Measurements from ENCODE around the gene LDLRAD3.
A peak's percentile ranks its signal among the peaks of the same experiment; 100 is the strongest.

The LDLRAD3 gene

GRCh38 chr11:36153551-36153950 is 209.7 kb downstream of the LDLRAD3 start:
- Histone ChIP-seq H3K9ac (ENCODE audit: low read depth, low read length) (no peak overlapping the region), H3K4me2 (ENCODE audit: low read length) (no peak overlapping the region), H3K36me3 (ENCODE audit: insufficient read depth, low read length) (peaks cover 3% of the 10 kb centered on the region), H3K9me3 (replicated peaks; ENCODE audit: low read length) (no peaks in the 10 kb centered on the region), H3K4me1 (ENCODE audit: control insufficient read depth, insufficient read depth, low read length) (peaks cover 50% of the 10 kb centered on the region), H3K27me3 (ENCODE audit: control insufficient read depth, insufficient read depth, low read length) (no peaks in the 10 kb centered on the region), H3K4me3 (ENCODE audit: low read length) (no peak overlapping the region)

GRCh38 chr11:36155124-36155561 is 211.3 kb downstream of the LDLRAD3 start:
- peaks cover 36% of the 10 kb centered on the region for H3K4me1 ChIP-seq (ENCODE audit: control insufficient read depth, insufficient read depth, low read length)
- no peak overlapping the region for H3K4me2 ChIP-seq (ENCODE audit: low read length)
- no peaks in the 10 kb centered on the region for H3K27me3 ChIP-seq (ENCODE audit: control insufficient read depth, insufficient read depth, low read length)
- no peak overlapping the region for H3K4me3 ChIP-seq (ENCODE audit: low read length)
- no peak overlapping the region for H3K9ac ChIP-seq (ENCODE audit: low read depth, low read length)
- no peaks in the 10 kb centered on the region for H3K9me3 ChIP-seq (replicated peaks; ENCODE audit: low read length)
- no peaks in the 10 kb centered on the region for H3K36me3 ChIP-seq (ENCODE audit: insufficient read depth, low read length)

- Histone ChIP-seq H3K36me3 (ENCODE audit: insufficient read depth, low read length) (no peaks in the 10 kb centered on the region), H3K4me1 (ENCODE audit: control insufficient read depth, insufficient read depth, low read length) (peaks cover 31% of the 10 kb centered on the region)
These were observed 211.9 kb downstream of the LDLRAD3 start for GRCh38 chr11:36155770-36156160.

GRCh38 chr11:36156161-36156816 is 212.4 kb downstream of the LDLRAD3 start:
- Histone ChIP-seq H3K9ac (ENCODE audit: low read depth, low read length) (no peak overlapping the region), H3K36me3 (ENCODE audit: insufficient read depth, low read length) (no peaks in the 10 kb centered on the region), H3K4me1 (ENCODE audit: control insufficient read depth, insufficient read depth, low read length) (peaks cover 26% of the 10 kb centered on the region), H3K9me3 (replicated peaks; ENCODE audit: low read length) (no peaks in the 10 kb centered on the region), H3K27me3 (ENCODE audit: control insufficient read depth, insufficient read depth, low read length) (no peaks in the 10 kb centered on the region), H3K4me2 (ENCODE audit: low read length) (peak overlapping the region; percentile 52), H3K4me3 (ENCODE audit: low read length) (no peak overlapping the region)

More at GRCh38 chr11:36155770-36156160, 211.9 kb downstream of the LDLRAD3 start:
- H3K9me3 ChIP-seq (replicated peaks; ENCODE audit: low read length) = no peaks in the 10 kb centered on the region
- no peak overlapping the region for H3K4me3 ChIP-seq (ENCODE audit: low read length)
- peak overlapping the region; percentile 52 for H3K4me2 ChIP-seq (ENCODE audit: low read length)
- no peaks in the 10 kb centered on the region for H3K27me3 ChIP-seq (ENCODE audit: control insufficient read depth, insufficient read depth, low read length)
- no peak overlapping the region for H3K9ac ChIP-seq (ENCODE audit: low read depth, low read length)

DNA sequence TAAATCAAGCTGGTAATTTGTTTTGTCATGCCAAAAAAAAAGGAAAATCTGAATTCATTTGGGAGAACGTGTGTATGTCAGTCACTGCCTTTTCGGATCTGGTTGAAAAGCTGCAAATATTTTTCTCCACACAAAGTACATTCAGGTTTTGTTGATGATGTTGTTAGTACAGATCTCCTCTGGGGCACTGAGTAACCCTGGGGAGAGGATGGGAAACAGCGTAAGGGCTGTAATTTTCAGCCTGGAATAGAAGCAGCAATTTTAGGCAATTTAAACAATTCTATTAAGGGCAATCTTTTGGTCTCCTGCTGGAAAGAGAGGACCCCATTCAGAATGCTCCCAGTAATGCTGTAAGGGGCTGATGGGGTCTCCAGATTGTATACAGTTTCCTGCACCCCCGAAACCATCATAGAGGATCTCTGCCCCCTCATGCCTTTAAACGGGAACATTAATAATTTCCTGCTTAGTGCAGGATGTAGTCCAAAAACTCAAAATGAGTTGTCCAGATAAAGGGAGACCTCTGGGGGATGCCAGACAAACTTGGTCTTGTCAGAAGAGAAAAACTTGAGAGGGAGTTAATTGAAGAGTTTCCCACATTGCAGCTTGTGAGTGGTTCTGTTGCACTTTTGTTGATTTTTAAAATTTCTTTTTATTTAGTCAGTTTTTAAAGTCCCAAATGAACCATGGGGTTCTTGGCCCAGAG is 213.1 kb downstream of the LDLRAD3 start:
- H3K4me2 ChIP-seq (ENCODE audit: low read length) = peak overlapping the region; percentile 52
- peak overlapping the region; percentile 17 for H3K9ac ChIP-seq (ENCODE audit: low read depth, low read length)
- H3K36me3 ChIP-seq (ENCODE audit: insufficient read depth, low read length) = peaks cover 3% of the 10 kb centered on the region
- H3K27me3 ChIP-seq (ENCODE audit: control insufficient read depth, insufficient read depth, low read length) = no peaks in the 10 kb centered on the region
- H3K4me1 ChIP-seq (ENCODE audit: control insufficient read depth, insufficient read depth, low read length) = peaks cover 25% of the 10 kb centered on the region
- H3K4me3 ChIP-seq (ENCODE audit: low read length) = no peak overlapping the region
- H3K9me3 ChIP-seq (replicated peaks; ENCODE audit: low read length) = no peaks in the 10 kb centered on the region

- Histone ChIP-seq H3K4me1 (ENCODE audit: control insufficient read depth, insufficient read depth, low read length) (peaks cover 34% of the 10 kb centered on the region), H3K9me3 (replicated peaks; ENCODE audit: low read length) (no peaks in the 10 kb centered on the region)
These were observed 216.2 kb downstream of the LDLRAD3 start for GRCh38 chr11:36160091-36160490.

GRCh38 chr11:36161572-36161971 is 217.7 kb downstream of the LDLRAD3 start:
- H3K4me3 ChIP-seq (ENCODE audit: low read length) = no peak overlapping the region
- no peaks in the 10 kb centered on the region for H3K9me3 ChIP-seq (replicated peaks; ENCODE audit: low read length)
- H3K27me3 ChIP-seq (ENCODE audit: control insufficient read depth, insufficient read depth, low read length) = no peaks in the 10 kb centered on the region
- no peak overlapping the region for H3K4me2 ChIP-seq (ENCODE audit: low read length)
- peaks cover 22% of the 10 kb centered on the region for H3K4me1 ChIP-seq (ENCODE audit: control insufficient read depth, insufficient read depth, low read length)
- H3K9ac ChIP-seq (ENCODE audit: low read depth, low read length) = no peak overlapping the region
- H3K36me3 ChIP-seq (ENCODE audit: insufficient read depth, low read length) = peaks cover 3% of the 10 kb centered on the region

More at GRCh38 chr11:36160091-36160490, 216.2 kb downstream of the LDLRAD3 start:
- Histone ChIP-seq H3K4me3 (ENCODE audit: low read length) (no peak overlapping the region), H3K9ac (ENCODE audit: low read depth, low read length) (no peak overlapping the region), H3K27me3 (ENCODE audit: control insufficient read depth, insufficient read depth, low read length) (no peaks in the 10 kb centered on the region), H3K4me2 (ENCODE audit: low read length) (no peak overlapping the region), H3K36me3 (ENCODE audit: insufficient read depth, low read length) (peaks cover 3% of the 10 kb centered on the region)

DNA sequence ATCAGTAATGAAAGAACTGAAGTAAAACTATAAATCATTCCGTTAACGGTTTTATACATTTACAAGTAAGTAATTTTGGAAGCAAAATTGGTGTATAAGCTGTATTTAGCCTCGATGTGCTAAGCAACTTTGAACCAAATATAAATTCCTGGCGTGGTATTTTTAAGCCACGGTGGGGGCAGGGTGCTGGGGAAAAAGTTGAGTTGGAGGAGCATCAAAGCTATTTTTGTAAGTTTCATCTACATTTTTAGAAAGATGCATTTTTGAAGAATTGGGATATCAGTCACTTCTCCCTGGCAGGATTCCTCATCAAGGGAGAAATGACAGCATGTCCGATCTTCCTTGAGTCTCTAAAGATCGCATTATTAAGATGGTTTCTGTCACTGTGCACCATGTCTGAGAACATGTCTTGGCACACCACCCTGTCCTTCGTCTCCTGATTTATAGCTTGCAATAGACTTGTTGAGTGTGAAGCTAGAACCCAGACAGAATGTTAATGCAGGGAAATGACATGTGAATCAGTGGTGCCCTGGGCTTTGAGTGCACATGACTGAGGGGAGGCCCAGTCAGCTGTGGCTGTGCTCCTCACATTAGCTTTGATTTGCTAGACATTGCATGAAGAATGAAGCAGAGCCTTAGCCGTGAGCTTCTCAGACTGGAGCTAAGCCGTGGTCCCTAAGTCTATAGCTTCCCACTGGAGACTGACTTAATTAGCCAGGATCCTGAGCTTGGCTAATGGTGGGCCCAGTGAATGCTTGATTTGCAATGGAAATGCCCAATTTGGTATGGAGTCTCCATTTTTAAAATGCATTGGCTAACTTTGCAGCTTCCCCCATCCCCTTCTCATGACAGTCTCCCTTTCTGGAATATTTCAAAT is 218.4 kb downstream of the LDLRAD3 start:
- H3K4me2 ChIP-seq (ENCODE audit: low read length) = no peak overlapping the region
- H3K4me1 ChIP-seq (ENCODE audit: control insufficient read depth, insufficient read depth, low read length) = peaks cover 16% of the 10 kb centered on the region
- no peak overlapping the region for H3K9ac ChIP-seq (ENCODE audit: low read depth, low read length)

GRCh38 chr11:36162883-36163434 is 219.1 kb downstream of the LDLRAD3 start:
- Histone ChIP-seq H3K4me1 (ENCODE audit: control insufficient read depth, insufficient read depth, low read length) (peaks cover 9% of the 10 kb centered on the region), H3K4me3 (ENCODE audit: low read length) (no peak overlapping the region), H3K27me3 (ENCODE audit: control insufficient read depth, insufficient read depth, low read length) (no peaks in the 10 kb centered on the region), H3K4me2 (ENCODE audit: low read length) (no peak overlapping the region), H3K36me3 (ENCODE audit: insufficient read depth, low read length) (peaks cover 3% of the 10 kb centered on the region), H3K9ac (ENCODE audit: low read depth, low read length) (no peak overlapping the region), H3K9me3 (replicated peaks; ENCODE audit: low read length) (no peaks in the 10 kb centered on the region)

More for the DNA sequence above, 218.4 kb downstream of the LDLRAD3 start:
- peaks cover 3% of the 10 kb centered on the region for H3K36me3 ChIP-seq (ENCODE audit: insufficient read depth, low read length)
- no peak overlapping the region for H3K4me3 ChIP-seq (ENCODE audit: low read length)
- no peaks in the 10 kb centered on the region for H3K9me3 ChIP-seq (replicated peaks; ENCODE audit: low read length)
- no peaks in the 10 kb centered on the region for H3K27me3 ChIP-seq (ENCODE audit: control insufficient read depth, insufficient read depth, low read length)

DNA sequence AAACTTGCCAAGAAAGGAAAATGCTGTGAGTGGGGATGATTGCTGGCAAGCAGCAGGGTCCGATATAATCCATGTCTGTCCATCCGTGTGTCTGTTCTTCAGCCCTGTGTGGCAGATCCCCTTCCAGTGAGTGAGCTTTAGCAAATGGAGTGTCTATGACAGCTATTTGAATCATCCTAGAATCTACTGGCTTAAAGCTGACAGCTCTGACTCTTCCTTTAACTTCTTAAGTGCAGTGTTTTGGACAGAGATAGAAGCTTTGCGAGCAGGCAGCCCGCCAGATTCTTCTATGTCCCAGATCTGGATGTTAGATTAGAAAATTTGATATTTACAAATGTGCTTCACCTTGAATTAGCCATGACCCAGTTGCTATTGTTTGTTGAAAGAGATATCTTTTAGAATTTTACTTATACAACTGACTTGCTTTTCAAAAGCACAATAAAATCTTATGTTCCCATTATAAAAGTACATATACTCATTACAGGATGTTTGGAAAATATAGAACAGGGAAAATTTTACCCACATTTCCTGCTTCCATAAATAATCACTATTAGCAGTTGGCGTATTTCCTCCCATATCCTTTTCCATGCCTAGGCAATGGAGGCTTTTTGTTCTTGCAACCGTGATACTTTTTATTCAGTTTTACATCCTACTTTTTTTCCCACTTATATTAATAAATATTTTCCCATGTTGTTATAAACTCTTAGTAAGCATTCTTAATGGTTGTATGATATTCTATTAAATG is 220.8 kb downstream of the LDLRAD3 start:
- Histone ChIP-seq H3K36me3 (ENCODE audit: insufficient read depth, low read length) (peaks cover 3% of the 10 kb centered on the region), H3K27me3 (ENCODE audit: control insufficient read depth, insufficient read depth, low read length) (no peaks in the 10 kb centered on the region), H3K9me3 (replicated peaks; ENCODE audit: low read length) (no peaks in the 10 kb centered on the region), H3K9ac (ENCODE audit: low read depth, low read length) (no peak overlapping the region), H3K4me2 (ENCODE audit: low read length) (peak overlapping the region; percentile 3), H3K4me1 (ENCODE audit: control insufficient read depth, insufficient read depth, low read length) (peaks cover 9% of the 10 kb centered on the region), H3K4me3 (ENCODE audit: low read length) (no peak overlapping the region)
